HEK293 (cell line): ENCODE measurements around the gene CIRBP.
A peak's percentile ranks its signal among the peaks of the same experiment; 100 is the strongest.

ENCODE experiments used
- CTCF ChIA-PET: fragments of 350-600 bp; formaldehyde crosslinking; extraction: SDS; loops from one replicate; lab custom pipeline; 2021; ENCODE audit warnings: antibody characterized with exemption; lab: Yijun Ruan, JAX
- POLR2A ChIA-PET: fragments of 300-600 bp; formaldehyde crosslinking; extraction: SDS; loops from one replicate; lab custom pipeline; 2020; ENCODE audit warnings: antibody characterized with exemption, inconsistent platforms; lab: Yijun Ruan, JAX
- H3K27ac ChIP-seq: fragments of 200-500 bp; sonication (Bioruptor generic); 2 replicates; pipeline ENCODE4 v1.5.1; 2014; ENCODE audit warnings: low read depth, low read length, control low read depth, inconsistent platforms; ENCODE audit errors: extremely low read depth
- H3K36me3 ChIP-seq, 2 experiments: fragments of 200-500 bp in 1 of 2; sonication (Bioruptor generic) in 1 of 2; 1 replicate in 1 of 2; 2 replicates in 1 of 2; pipeline ENCODE4 v1.5.1; 2014 to 2017; ENCODE audit warnings: inconsistent platforms in 2 of 2, low read length in 2 of 2; ENCODE audit not compliant: control insufficient read depth in 2 of 2, insufficient read depth in 1 of 2
- H3K4me1 ChIP-seq: fragments of 200-500 bp; sonication (Bioruptor generic); 2 replicates; pipeline ENCODE4 v1.5.1; 2014; ENCODE audit warnings: mild to moderate bottlenecking, low read length, inconsistent platforms; ENCODE audit not compliant: control insufficient read depth, insufficient read depth
- H3K4me3 ChIP-seq: 2 replicates; pipeline ENCODE4 v1.5.1; 2011; ENCODE audit warnings: low read depth, mild to moderate bottlenecking, control low read depth, low read length, moderate library complexity
- H3K9me3 ChIP-seq: fragments of 200-500 bp; sonication (Bioruptor generic); 2 replicates; pipeline ENCODE4 v1.5.1; 2014; ENCODE audit warnings: low read depth, low read length, inconsistent platforms; ENCODE audit not compliant: control insufficient read depth, insufficient read depth
- GLIS2 ChIP-seq: fragments of 450-650 bp; formaldehyde crosslinking; IDR thresholded peaks from 2 replicates; pipeline ENCODE4 v1.5.1; 2016; ENCODE audit warnings: missing biosample characterization, missing genetic modification characterization
- MZF1 ChIP-seq: fragments of 450-650 bp; formaldehyde crosslinking; IDR thresholded peaks from 2 replicates; pipeline ENCODE4 v1.5.1; 2017; ENCODE audit warnings: missing biosample characterization, missing genetic modification characterization, borderline replicate concordance
- SCRT2 ChIP-seq: fragments of 450-650 bp; formaldehyde crosslinking; IDR thresholded peaks from 2 replicates; pipeline ENCODE4 v1.5.1; 2016; ENCODE audit warnings: missing biosample characterization, missing genetic modification characterization
- SP3 ChIP-seq: fragments of 450-650 bp; formaldehyde crosslinking; IDR thresholded peaks from 2 replicates; pipeline ENCODE4 v1.5.1; 2016; ENCODE audit warnings: missing biosample characterization, missing genetic modification characterization
- ZBTB8A ChIP-seq: fragments of 450-650 bp; formaldehyde crosslinking; IDR thresholded peaks from 2 replicates; pipeline ENCODE4 v1.5.1; 2016; ENCODE audit warnings: missing biosample characterization, missing genetic modification characterization
- ZIC2 ChIP-seq: fragments of 450-650 bp; formaldehyde crosslinking; IDR thresholded peaks from 2 replicates; pipeline ENCODE4 v1.5.1; 2016; ENCODE audit warnings: missing biosample characterization, missing genetic modification characterization
- ZNF548 ChIP-seq: fragments of 450-650 bp; formaldehyde crosslinking; IDR thresholded peaks from 2 replicates; pipeline ENCODE4 v1.5.1; 2016; ENCODE audit warnings: missing biosample characterization, missing genetic modification characterization
- ZNF600 ChIP-seq: fragments of 450-650 bp; formaldehyde crosslinking; IDR thresholded peaks from 2 replicates; pipeline ENCODE4 v1.5.1; 2016; ENCODE audit warnings: missing biosample characterization, missing genetic modification characterization
- ZSCAN16 ChIP-seq: fragments of 450-650 bp; formaldehyde crosslinking; IDR thresholded peaks from 2 replicates; pipeline ENCODE4 v1.5.1; 2016; ENCODE audit warnings: missing biosample characterization, missing genetic modification characterization
- TF ChIP-seq, protein P1 (sequence below): fragments of 450-650 bp; formaldehyde crosslinking; IDR thresholded peaks from 2 replicates; pipeline ENCODE4 v1.5.1; 2016; ENCODE audit warnings: missing biosample characterization, missing genetic modification characterization
- TF ChIP-seq, protein P2 (sequence below): fragments of 450-650 bp; formaldehyde crosslinking; IDR thresholded peaks from 2 replicates; pipeline ENCODE4 v1.5.1; 2016; ENCODE audit warnings: missing biosample characterization, missing genetic modification characterization
- TF ChIP-seq, protein P3 (sequence below): fragments of 450-650 bp; formaldehyde crosslinking; IDR thresholded peaks from 2 replicates; pipeline ENCODE4 v1.5.1; 2016; ENCODE audit warnings: missing biosample characterization, missing genetic modification characterization
- TF ChIP-seq, protein P4 (sequence below): fragments of 450-650 bp; formaldehyde crosslinking; IDR thresholded peaks from 2 replicates; pipeline ENCODE4 v1.5.1; 2016; ENCODE audit warnings: missing biosample characterization, missing genetic modification characterization
- TF ChIP-seq, protein P5 (sequence below): fragments of 450-650 bp; formaldehyde crosslinking; IDR thresholded peaks from 2 replicates; pipeline ENCODE4 v1.5.1; 2016; ENCODE audit warnings: missing biosample characterization, missing genetic modification characterization
- TF ChIP-seq, protein P6 (sequence below): fragments of 450-650 bp; formaldehyde crosslinking; IDR thresholded peaks from 2 replicates; pipeline ENCODE4 v1.5.1; 2016; ENCODE audit warnings: missing biosample characterization, missing genetic modification characterization

Gene CIRBP

DNA sequence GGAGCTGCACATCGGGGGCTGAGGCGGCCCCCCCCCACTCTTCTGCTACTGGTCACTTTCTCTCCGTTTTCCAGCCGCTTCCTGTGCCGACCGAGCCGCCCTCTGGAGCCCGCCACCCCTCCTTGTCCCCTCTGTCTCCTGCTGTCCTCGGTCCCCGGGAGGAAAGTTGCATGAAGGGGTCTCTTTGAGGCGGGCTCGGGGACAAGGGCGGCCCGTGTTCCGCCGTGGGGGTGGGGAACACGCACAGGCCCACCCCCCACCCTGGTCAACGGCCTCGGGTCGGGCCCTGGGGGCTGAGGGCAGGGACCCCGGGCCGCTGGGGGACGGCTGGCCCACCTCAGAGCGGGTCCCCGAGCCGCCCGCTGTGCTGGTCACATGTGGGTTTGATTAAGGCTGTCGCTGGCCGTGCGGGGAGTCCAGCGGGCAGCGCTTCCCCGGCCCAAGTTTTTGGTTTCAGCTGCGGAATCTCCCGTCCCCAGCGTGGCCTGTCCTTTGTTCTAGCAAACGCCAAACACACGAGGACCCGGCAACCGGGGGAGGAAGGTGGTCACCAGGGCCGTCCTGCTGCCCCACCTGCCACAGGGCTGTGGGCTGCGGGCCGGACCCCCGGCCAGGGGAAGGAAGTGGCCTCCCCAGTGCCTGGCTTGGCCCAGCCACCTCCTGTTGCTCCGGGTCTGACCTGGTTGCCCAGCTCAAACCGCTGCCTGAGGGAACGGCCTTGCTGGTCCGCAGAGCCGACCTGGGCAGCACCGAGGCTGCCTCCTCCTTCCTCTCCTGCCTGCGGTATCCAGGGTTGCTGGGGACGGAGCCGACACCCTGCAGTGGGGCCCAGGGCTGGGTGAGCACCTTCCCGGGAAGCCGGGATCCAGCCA is 18.5 kb downstream of the CIRBP start:
- no peak overlapping the region for H3K27ac ChIP-seq
- peaks cover 5% of the 10 kb centered on the region for H3K4me1 ChIP-seq
- TF ChIP-seq ZNF548 (tag by site-specific recombination) (0 out of 2 replicates have a peak, but pooled peaks have one; percentile 48), SCRT2 (tag by site-specific recombination) (peak; percentile 69; the same call in 1 of the 2 replicates), GLIS2 (tag by site-specific recombination) (peak; percentile 57), ZNF600 (tag by site-specific recombination) (peak; percentile 78), SP3 (tag by site-specific recombination) (no peak), ZBTB8A (tag by site-specific recombination) (0 out of 2 replicates have a peak, but pooled peaks have one; percentile 12)
- TF ChIP-seq, protein P1, sequence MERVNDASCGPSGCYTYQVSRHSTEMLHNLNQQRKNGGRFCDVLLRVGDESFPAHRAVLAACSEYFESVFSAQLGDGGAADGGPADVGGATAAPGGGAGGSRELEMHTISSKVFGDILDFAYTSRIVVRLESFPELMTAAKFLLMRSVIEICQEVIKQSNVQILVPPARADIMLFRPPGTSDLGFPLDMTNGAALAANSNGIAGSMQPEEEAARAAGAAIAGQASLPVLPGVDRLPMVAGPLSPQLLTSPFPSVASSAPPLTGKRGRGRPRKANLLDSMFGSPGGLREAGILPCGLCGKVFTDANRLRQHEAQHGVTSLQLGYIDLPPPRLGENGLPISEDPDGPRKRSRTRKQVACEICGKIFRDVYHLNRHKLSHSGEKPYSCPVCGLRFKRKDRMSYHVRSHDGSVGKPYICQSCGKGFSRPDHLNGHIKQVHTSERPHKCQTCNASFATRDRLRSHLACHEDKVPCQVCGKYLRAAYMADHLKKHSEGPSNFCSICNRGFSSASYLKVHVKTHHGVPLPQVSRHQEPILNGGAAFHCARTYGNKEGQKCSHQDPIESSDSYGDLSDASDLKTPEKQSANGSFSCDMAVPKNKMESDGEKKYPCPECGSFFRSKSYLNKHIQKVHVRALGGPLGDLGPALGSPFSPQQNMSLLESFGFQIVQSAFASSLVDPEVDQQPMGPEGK = no peak
- no peak overlapping the region for H3K4me3 ChIP-seq
- ChIA-PET POLR2A (interaction anchor here (0.5 to 0.6 kb wide), 2 partner anchors 19 to 58 kb away, joined by 3 read pairs; no protein-coding TSS in a partner anchor), CTCF (interaction anchor here (1.3 kb wide), 1 partner anchor 27 kb away, joined by 7 read pairs; no protein-coding TSS in a partner anchor)
- H3K9me3 ChIP-seq = no peaks in the 10 kb centered on the region
- H3K36me3 ChIP-seq = no peaks in the 10 kb centered on the region

DNA sequence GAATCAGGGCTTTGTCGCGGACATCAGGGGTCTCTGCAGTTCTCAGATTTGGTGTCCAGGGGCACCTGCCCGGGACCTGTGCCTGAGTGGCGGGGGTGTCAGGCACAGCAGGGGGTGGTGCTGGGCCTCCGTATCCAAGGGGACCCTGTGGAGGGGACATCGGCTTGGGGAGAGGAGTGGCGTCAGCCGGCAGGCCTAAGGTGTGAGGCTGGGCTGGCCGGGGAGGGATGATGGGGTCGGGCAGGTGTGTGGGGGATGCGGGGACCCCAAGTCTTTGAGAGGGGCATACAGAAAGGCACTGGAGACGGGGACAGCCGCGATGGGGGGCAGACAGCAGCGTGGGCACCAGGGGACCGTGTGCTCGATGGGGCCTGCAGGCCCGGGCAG is 19.1 kb downstream of the CIRBP start:
- POLR2A ChIA-PET = no interaction called here
- CTCF ChIA-PET = no interaction called here
- Histone ChIP-seq H3K9me3 (no peaks in the 10 kb centered on the region), H3K4me3 (no peak overlapping the region), H3K27ac (no peak overlapping the region), H3K36me3 (no peaks in the 10 kb centered on the region), H3K4me1 (peaks cover 5% of the 10 kb centered on the region)
- TF ChIP-seq, protein P2, sequence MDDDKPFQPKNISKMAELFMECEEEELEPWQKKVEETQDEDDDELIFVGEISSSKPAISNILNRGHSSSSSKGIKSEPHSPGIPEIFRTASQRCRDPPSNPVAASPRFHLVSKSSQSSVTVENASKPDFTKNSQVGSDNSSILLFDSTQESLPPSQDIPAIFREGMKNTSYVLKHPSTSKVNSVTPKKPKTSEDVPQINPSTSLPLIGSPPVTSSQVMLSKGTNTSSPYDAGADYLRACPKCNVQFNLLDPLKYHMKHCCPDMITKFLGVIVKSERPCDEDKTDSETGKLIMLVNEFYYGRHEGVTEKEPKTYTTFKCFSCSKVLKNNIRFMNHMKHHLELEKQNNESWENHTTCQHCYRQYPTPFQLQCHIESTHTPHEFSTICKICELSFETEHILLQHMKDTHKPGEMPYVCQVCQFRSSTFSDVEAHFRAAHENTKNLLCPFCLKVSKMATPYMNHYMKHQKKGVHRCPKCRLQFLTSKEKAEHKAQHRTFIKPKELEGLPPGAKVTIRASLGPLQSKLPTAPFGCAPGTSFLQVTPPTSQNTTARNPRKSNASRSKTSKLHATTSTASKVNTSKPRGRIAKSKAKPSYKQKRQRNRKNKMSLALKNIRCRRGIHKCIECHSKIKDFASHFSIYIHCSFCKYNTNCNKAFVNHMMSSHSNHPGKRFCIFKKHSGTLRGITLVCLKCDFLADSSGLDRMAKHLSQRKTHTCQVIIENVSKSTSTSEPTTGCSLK (tag by site-specific recombination) = no peak
- TF ChIP-seq, protein P1 = peak; percentile 46; the same call in 1 of the 2 replicates
- TF ChIP-seq ZSCAN16 (tag by site-specific recombination) (no peak), GLIS2 (tag by site-specific recombination) (0 out of 2 replicates have a peak, but pooled peaks have one; percentile 6), ZIC2 (tag by site-specific recombination) (peak; percentile 42), MZF1 (tag by site-specific recombination) (no peak)
- TF ChIP-seq, protein P3, sequence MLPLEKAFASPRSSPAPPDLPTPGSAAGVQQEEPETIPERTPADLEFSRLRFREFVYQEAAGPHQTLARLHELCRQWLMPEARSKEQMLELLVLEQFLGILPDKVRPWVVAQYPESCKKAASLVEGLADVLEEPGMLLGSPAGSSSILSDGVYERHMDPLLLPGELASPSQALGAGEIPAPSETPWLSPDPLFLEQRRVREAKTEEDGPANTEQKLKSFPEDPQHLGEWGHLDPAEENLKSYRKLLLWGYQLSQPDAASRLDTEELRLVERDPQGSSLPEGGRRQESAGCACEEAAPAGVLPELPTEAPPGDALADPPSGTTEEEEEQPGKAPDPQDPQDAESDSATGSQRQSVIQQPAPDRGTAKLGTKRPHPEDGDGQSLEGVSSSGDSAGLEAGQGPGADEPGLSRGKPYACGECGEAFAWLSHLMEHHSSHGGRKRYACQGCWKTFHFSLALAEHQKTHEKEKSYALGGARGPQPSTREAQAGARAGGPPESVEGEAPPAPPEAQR (tag by site-specific recombination) = no peak
- TF ChIP-seq, protein P4, sequence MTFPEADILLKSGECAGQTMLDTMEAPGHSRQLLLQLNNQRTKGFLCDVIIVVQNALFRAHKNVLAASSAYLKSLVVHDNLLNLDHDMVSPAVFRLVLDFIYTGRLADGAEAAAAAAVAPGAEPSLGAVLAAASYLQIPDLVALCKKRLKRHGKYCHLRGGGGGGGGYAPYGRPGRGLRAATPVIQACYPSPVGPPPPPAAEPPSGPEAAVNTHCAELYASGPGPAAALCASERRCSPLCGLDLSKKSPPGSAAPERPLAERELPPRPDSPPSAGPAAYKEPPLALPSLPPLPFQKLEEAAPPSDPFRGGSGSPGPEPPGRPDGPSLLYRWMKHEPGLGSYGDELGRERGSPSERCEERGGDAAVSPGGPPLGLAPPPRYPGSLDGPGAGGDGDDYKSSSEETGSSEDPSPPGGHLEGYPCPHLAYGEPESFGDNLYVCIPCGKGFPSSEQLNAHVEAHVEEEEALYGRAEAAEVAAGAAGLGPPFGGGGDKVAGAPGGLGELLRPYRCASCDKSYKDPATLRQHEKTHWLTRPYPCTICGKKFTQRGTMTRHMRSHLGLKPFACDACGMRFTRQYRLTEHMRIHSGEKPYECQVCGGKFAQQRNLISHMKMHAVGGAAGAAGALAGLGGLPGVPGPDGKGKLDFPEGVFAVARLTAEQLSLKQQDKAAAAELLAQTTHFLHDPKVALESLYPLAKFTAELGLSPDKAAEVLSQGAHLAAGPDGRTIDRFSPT (tag by site-specific recombination) = peak; percentile 42
- TF ChIP-seq, protein P5, sequence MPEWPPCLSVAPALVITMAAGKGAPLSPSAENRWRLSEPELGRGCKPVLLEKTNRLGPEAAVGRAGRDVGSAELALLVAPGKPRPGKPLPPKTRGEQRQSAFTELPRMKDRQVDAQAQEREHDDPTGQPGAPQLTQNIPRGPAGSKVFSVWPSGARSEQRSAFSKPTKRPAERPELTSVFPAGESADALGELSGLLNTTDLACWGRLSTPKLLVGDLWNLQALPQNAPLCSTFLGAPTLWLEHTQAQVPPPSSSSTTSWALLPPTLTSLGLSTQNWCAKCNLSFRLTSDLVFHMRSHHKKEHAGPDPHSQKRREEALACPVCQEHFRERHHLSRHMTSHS (tag by site-specific recombination) = no peak
- TF ChIP-seq, protein P6, sequence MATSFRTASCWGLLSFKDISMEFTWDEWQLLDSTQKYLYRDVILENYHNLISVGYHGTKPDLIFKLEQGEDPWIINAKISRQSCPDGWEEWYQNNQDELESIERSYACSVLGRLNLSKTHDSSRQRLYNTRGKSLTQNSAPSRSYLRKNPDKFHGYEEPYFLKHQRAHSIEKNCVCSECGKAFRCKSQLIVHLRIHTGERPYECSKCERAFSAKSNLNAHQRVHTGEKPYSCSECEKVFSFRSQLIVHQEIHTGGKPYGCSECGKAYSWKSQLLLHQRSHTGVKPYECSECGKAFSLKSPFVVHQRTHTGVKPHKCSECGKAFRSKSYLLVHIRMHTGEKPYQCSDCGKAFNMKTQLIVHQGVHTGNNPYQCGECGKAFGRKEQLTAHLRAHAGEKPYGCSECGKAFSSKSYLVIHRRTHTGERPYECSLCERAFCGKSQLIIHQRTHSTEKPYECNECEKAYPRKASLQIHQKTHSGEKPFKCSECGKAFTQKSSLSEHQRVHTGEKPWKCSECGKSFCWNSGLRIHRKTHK (tag by site-specific recombination) = no peak
